A549 (cell line): ENCODE data around the gene PCDH15.

Experiments
- BHLHE40 ChIP-seq: IDR thresholded peaks from 2 replicates; pipeline ENCODE4 v1.6.1; 2012; ENCODE audit warnings: low read depth, low read length, inconsistent platforms
- CBX2 ChIP-seq: fragments of 200-600 bp; sonication (generic); IDR thresholded peaks from 2 replicates; pipeline ENCODE4 v1.6.1; 2016; ENCODE audit warnings: low read depth, mild to moderate bottlenecking, borderline replicate concordance
- EP300 ChIP-seq, 2 experiments: fragments of >200 bp; sonication (Bioruptor Twin); formaldehyde crosslinking; IDR thresholded peaks; 2 replicates in 1 of 2; 3 replicates in 1 of 2; pipeline ENCODE4 v1.6.1; 2016 to 2017
- HOXB13 ChIP-seq: fragments of 250-450 bp; sonication (Bioruptor Pico); IDR thresholded peaks from 2 replicates; pipeline ENCODE4 v1.5.0; 2020; ENCODE audit warnings: low read depth, mild to moderate bottlenecking, moderate library complexity
- JUN ChIP-seq, 2 experiments: fragments of >200 bp; sonication (Bioruptor Twin); formaldehyde crosslinking; IDR thresholded peaks; 2 replicates in 1 of 2; 3 replicates in 1 of 2; pipeline ENCODE4 v1.6.1; 2016 to 2017
- NFE2L2 ChIP-seq: fragments of 150-350 bp; conservative IDR thresholded peaks from 2 replicates; pipeline ENCODE4 v1.6.1; 2014; ENCODE audit warnings: low read length
- POLR2A ChIP-seq: IDR thresholded peaks from 2 replicates; pipeline ENCODE4 v1.6.1; 2012; ENCODE audit warnings: mild to moderate bottlenecking, low read length
- RAD21 ChIP-seq, 2 experiments: fragments of >200 bp in 1 of 2; sonication (Bioruptor Twin) in 1 of 2; formaldehyde crosslinking in 1 of 2; IDR thresholded peaks in 1 of 2; conservative IDR thresholded peaks in 1 of 2; 2 replicates in 1 of 2; 3 replicates in 1 of 2; pipeline ENCODE4 v1.6.1; 2012 to 2018; ENCODE audit warnings: inconsistent platforms in 1 of 2
- RFX5 ChIP-seq: fragments of 450-650 bp; IDR thresholded peaks from 2 replicates; pipeline ENCODE4 v1.7.1; 2014; ENCODE audit warnings: antibody characterized with exemption, mild to moderate bottlenecking, moderate library complexity
- ZFP36 ChIP-seq: fragments of 450-650 bp; IDR thresholded peaks from 2 replicates; pipeline ENCODE4 v1.6.1; 2014; ENCODE audit warnings: borderline replicate concordance; ENCODE audit not compliant: partially characterized antibody
- TF ChIP-seq, protein P1 (sequence below): fragments of >200 bp; sonication (Bioruptor Twin); formaldehyde crosslinking; IDR thresholded peaks from 3 replicates; pipeline ENCODE4 v1.5.1; 2016
- TF ChIP-seq, protein P2 (sequence below): fragments of 200-600 bp; sonication (generic); IDR thresholded peaks from 2 replicates; pipeline ENCODE4 v1.6.1; 2016; ENCODE audit warnings: antibody characterized with exemption, mild to moderate bottlenecking, moderate library complexity

DNA sequence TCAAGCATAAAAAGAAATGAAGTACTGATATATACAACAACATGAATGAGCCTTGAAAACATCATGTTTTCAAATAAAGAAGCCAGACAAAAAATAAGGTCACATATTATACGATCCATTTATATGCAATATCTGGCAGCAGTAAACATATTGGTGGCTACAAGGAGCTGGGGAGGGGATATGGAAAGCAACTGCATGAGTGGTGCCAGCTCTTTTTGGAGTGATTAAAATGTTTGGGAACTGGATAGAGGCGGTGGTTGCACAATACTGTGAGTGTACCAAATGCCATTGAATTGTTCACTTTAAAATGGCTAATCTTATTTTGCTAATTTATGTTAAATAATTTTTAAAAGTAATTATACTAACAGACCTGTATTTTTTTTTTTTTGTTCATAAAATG is 481.7 kb downstream of the PCDH15 start:
- TF ChIP-seq NFE2L2 (no peak), POLR2A (no peak), ZFP36 (no peak), EP300 (IDR thresholded peaks at IDR 0.05) (no peak), RAD21 (conservative IDR thresholded peaks at IDR 0.05 in 1 of 2, IDR thresholded peaks at IDR 0.05 in 1 of 2) (no peak), JUN (IDR thresholded peaks at IDR 0.05) (no peak), BHLHE40 (no peak), RFX5 (no peak), HOXB13 (no peak), CBX2 (no peak)
- TF ChIP-seq, protein P1, sequence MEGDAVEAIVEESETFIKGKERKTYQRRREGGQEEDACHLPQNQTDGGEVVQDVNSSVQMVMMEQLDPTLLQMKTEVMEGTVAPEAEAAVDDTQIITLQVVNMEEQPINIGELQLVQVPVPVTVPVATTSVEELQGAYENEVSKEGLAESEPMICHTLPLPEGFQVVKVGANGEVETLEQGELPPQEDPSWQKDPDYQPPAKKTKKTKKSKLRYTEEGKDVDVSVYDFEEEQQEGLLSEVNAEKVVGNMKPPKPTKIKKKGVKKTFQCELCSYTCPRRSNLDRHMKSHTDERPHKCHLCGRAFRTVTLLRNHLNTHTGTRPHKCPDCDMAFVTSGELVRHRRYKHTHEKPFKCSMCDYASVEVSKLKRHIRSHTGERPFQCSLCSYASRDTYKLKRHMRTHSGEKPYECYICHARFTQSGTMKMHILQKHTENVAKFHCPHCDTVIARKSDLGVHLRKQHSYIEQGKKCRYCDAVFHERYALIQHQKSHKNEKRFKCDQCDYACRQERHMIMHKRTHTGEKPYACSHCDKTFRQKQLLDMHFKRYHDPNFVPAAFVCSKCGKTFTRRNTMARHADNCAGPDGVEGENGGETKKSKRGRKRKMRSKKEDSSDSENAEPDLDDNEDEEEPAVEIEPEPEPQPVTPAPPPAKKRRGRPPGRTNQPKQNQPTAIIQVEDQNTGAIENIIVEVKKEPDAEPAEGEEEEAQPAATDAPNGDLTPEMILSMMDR: no peak
- TF ChIP-seq, protein P2, sequence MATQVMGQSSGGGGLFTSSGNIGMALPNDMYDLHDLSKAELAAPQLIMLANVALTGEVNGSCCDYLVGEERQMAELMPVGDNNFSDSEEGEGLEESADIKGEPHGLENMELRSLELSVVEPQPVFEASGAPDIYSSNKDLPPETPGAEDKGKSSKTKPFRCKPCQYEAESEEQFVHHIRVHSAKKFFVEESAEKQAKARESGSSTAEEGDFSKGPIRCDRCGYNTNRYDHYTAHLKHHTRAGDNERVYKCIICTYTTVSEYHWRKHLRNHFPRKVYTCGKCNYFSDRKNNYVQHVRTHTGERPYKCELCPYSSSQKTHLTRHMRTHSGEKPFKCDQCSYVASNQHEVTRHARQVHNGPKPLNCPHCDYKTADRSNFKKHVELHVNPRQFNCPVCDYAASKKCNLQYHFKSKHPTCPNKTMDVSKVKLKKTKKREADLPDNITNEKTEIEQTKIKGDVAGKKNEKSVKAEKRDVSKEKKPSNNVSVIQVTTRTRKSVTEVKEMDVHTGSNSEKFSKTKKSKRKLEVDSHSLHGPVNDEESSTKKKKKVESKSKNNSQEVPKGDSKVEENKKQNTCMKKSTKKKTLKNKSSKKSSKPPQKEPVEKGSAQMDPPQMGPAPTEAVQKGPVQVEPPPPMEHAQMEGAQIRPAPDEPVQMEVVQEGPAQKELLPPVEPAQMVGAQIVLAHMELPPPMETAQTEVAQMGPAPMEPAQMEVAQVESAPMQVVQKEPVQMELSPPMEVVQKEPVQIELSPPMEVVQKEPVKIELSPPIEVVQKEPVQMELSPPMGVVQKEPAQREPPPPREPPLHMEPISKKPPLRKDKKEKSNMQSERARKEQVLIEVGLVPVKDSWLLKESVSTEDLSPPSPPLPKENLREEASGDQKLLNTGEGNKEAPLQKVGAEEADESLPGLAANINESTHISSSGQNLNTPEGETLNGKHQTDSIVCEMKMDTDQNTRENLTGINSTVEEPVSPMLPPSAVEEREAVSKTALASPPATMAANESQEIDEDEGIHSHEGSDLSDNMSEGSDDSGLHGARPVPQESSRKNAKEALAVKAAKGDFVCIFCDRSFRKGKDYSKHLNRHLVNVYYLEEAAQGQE: no peak
